Right lung (tissue), 5 donors: ENCODE measurements around the gene TMC8. TPM values are rescaled to one million over a fixed set of nuclear protein-coding genes. Genes with fewer than 3 reads are reported as not detected.
A peak's percentile ranks its signal among the peaks of the same experiment; 100 is the strongest.

Experiments used
- DNase-seq, 2 donors: peaks; one replicate each; pipeline ENCODE4 v3.0.0-alpha.2; 2013
- polyA plus RNA-seq, 5 donors: library from polyadenylated mRNA; unstranded; fragments of 120-200 nt; gene quantifications; one replicate each; pipeline versions ENCODE4 v1.2.1 to v1.2.3, GENCODE V29; 2013; ENCODE audit warnings: inconsistent platforms in 1 of 5, low replicate concordance in 1 of 5; ENCODE audit not compliant: insufficient read length in 5 of 5, insufficient read depth in 1 of 5

Gene TMC8
- polyA plus RNA-seq, 5 donors: 3.8 to 6.9 (median 5.6) TPM

DNA sequence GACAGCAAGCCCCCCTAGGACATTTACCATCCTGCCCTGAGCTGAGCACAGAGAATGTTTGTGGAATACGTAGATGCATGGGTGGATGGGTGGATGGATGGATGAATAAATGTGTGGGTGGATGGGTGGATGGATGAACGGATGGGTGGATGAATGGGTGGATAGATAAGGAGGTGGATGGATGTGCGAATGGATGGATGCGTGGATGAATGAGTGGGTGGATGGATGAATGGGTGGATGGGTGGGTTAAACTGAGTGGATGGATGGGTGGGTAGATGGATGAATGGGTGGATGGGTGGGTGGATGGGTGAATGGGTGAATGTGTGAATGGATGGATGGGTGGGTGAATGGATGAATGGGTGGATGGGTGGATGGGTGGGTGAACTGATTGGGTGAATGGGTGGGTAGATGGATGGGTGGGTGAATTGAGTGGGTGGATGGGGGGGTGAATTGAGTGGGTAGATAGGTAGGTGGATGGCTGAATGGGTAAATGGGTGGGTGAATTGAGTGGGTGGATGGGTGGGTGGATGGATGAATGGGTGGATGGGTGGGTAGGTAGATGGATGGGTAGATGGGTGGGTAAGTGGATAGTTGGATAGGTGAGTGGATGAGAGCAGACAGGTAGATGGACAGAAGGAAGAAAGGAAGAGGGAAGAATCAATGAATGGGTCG, 7.2 kb upstream of the TMC8 start:
- no peak for DNase-seq

- DNase-seq: no peak
Measured at GRCh38 chr17:78124081-78124835, 6.3 kb upstream of the TMC8 start.

DNA sequence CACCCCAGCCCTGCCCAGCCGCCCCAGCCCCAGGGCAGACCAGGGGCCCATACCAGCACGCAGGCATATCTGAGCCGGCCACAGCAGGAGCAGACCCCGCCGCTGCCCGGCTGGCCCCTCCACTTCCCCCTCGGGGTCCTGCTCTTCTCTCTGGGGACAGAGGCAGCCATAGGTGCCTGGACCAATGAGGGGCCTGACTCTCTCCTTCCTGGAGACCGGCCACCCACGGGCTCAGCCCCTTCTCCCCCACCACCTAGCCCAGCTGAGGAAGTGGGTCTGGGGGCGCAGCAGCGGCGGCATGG, 5.8 kb upstream of the TMC8 start:
- DNase-seq: no peak

DNA sequence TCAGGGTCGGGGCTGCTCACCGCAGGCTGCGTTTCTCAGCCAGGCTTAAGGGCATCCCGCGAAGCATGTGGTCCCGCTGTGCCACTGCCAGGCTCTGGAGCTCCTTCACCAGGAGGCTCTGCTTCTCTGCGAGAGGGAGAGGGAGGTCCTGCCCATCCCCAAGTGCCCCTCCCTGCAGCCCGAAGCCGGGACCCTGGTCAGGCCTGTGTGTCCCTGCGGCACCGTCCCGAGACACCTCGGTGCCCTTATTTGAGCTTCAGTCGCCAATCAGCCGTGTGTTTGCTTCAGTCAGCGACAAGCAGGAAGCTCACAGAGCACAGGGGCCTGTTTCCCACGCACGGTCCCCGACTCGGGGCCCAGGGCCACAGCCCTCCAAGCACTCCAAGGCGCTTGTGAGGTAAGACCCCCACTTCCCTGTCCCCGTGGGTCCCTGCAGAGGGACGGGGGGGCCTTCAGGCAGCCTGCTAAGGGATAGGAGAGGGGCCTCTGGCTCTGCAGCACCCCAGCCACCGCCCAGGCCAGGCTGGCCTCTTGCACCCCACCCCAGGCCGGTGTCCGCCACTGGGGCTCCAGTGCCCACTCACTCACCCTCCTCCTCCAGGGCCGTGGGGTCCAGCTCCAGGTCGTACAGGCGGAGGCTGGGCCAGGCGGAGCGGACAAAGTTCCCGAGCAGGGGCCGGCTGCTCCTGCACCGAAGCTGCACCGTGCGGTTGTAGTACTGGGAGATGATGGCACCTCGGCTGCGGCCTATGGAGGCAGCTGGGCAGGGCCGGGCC, 5.2 kb upstream of the TMC8 start:
- DNase-seq: no peak

DNA sequence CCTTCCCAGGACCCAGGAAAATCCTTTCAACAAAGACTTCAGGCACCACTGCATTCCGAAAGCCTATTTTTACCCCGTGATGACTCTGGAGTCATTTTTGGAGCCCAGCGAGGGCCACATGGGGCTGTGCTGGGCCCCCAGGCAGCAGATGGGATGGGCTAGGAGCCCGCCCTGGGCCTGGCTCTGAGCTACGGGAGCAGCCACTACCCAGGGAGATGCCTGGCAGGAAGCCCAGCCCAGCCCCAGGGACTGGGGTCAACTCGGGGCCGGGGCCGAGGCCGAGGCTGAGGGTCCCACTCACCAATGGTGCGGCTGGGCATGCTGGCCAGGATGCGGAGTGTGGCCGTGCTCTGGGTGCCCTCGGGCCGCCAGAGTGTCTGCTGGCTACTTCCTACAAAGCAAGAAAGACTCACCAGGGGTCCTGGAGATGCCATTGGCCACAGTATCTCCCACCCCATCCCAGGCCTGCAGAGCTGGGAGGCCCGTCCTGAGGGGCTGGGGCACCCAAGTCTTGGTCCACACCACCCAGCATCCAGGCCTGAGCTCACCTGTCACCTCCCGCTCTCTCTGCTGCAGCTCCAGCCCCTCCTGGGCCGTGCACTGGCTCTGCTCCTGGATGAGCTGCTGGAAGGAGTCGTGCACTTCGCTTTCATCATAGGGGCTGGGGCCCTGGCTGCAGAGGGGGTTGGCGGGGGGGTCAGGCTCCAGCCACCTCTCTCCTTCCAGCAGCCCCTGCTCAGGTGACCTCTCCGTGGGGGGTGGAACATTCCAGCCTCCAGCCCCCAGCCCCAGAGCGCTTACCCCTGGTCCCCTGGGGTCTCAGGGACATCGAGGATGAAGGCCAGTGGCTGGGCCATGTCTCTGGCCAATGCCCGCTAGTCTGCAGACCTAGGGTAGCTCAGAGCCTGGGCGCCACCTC, 4.3 kb upstream of the TMC8 start:
- no peak for DNase-seq

- DNase-seq: no peak
Measured at GRCh38 chr17:78126895-78127238, 3.7 kb upstream of the TMC8 start.

- no peak for DNase-seq
Measured at GRCh38 chr17:78127239-78127887, 3.2 kb upstream of the TMC8 start.

GRCh38 chr17:78127888-78128550, 2.6 kb upstream of the TMC8 start:
- DNase-seq: no peak

- peak in 1 of 2 donors; percentile 57 for DNase-seq
Measured at GRCh38 chr17:78128551-78129350, 1.8 kb upstream of the TMC8 start, which contains the start of gene TMC6. TMC6 (minus strand) TSS chr17:78128755; CDS start chr17:78126832, 1,923 bp downstream.

GRCh38 chr17:78129351-78130089, 1.1 kb upstream of the TMC8 start:
- DNase-seq: no peak

DNA sequence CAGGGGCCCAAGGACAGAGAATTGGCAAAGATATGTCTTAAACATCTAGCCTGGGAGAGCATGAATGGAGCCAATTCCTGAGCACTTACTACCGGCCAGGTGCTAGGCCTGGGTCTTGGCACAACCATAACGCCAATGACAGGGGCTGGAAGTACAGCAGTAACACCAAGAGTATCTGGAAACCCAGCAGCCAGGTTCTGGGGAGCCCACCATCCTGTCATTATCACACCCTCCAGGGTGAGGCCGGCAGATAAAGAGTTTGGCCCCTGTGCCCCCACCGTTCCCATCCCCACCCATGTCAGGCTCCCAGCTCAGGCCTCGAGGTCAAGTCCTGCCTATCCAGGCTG, 508 bp upstream of the TMC8 start:
- DNase-seq: no peak

- DNase-seq: no peak
Measured at GRCh38 chr17:78131172-78132083, 857 bp downstream of the TMC8 start.

- DNase-seq: peak; percentile 65 to 72
Measured at GRCh38 chr17:78132084-78132676, 1.6 kb downstream of the TMC8 start.

- no peak for DNase-seq
Measured at GRCh38 chr17:78132767-78133178, 2.2 kb downstream of the TMC8 start.

DNA sequence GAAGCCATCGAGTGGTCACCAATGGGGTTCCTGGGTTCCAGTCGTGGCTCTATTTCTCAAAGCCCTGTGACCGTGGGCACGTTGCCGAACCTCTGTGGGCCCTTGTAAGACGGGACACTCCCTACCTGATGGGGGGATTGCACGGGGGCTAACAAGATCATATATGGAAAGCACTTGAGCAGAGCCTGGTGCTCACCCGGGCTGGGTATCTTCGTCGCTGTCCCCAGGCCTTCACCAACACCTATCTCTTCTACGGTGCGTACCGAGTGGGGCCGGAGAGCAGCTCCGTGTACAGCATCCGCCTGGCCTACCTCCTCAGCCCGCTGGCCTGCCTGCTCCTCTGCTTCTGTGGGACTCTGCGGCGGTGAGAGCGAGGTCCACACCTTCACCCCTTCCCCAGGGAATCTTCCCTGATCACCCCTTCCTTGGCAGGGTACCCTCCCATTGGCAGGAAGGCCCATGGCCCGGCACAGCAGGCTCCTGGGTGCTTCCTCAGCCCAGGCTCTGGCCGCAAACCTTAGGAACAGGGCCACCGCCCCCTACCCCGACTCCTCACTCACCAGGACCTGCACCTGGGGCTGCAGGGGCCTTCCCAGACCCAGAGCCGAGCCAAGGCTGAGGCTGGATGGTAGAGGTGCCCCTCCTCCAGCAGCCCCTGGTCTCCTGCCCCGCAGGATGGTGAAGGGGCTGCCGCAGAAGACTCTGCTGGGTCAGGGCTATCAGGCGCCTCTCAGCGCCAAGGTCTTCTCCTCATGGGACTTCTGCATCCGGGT, 2.8 kb downstream of the TMC8 start:
- DNase-seq: no peak

DNA sequence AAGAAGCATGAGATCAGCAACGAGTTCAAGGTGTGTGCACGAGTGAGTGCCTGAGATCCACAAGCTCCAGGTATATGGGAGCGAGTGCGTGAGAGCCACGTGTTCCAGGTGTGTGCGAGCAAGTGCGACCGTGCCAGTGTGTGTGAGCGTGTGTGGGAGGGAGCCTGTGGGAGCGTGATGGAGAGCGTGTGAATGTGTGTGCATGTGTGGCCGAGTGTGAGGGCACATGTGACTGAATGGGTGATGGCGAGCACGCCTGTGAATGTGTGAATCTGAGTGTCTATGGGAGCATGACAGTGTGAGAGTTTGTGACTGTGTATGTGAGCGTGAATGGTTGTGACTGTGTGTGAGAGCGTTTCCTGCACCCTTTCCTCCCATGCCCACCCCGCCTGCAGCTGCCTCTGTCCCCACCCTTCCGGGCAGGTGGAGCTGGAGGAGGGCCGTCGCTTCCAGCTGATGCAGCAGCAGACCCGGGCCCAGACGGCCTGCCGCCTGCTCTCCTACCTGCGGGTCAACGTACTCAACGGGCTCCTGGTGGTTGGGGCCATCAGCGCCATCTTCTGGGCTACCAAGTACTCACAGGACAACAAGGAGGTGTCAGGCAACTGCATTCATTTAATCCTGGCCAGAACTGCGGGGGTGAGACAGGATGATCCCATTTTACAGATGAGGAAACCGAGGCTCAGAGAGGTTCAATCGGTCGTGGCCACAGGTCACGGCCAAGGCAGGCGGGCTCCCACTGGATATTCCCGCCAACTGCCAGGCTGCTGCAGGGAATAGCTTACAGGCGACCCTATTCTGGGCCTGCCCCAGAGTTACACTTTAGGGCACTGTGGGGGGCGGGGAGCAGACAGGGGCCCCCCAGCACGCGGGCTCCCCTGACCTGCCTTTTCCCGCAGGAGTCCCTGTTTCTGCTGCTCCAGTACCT, 3.7 kb downstream of the TMC8 start:
- DNase-seq: no peak
